Heart left ventricle (tissue), 16 donors: ENCODE results near the gene SRP54. TPM values are rescaled to one million over a fixed set of nuclear protein-coding genes. Genes with fewer than 3 reads are reported as not detected.
"Not testable (repeated sequence)": the region's sequence is repeated elsewhere in the genome, so short reads cannot be mapped to it uniquely, and the experiment has no call there.

Experiments used
- ATAC-seq, 4 donors: fragments of 200-7000 bp; cut with Tn5 transposase; one replicate each; pipeline ENCODE4 v1.9.1; 2020 to 2022; ENCODE audit warnings: moderate library complexity in 4 of 4, mild to moderate bottlenecking in 3 of 4, moderate number of reproducible peaks in 1 of 4
- DNase-seq, 5 donors: peaks; one replicate each; pipeline ENCODE4 v3.0.0-alpha.2; 2020
- H3K27ac ChIP-seq, 12 donors: fragments of 200-600 bp; sonication (generic) in 4 of 12; one replicate each; pipeline versions ENCODE4 v1.5.0 to v1.8.0; 2016 to 2022; ENCODE audit warnings: mild to moderate bottlenecking in 2 of 12
- H3K27me3 ChIP-seq, 9 donors: fragments of 200-600 bp; sonication (generic) in 2 of 9; one replicate each; pipeline versions ENCODE4 v1.5.1 to v1.8.0; 2016 to 2022; ENCODE audit warnings: mild to moderate bottlenecking in 3 of 9
- H3K36me3 ChIP-seq, 9 donors: fragments of 200-600 bp; sonication (generic) in 2 of 9; one replicate each; pipeline versions ENCODE4 v1.5.0 to v1.8.0; 2018 to 2022; ENCODE audit warnings: mild to moderate bottlenecking in 2 of 9
- H3K4me1 ChIP-seq, 12 donors: fragments of 200-600 bp; sonication (generic) in 4 of 12; one replicate each; pipeline versions ENCODE4 v1.5.0 to v1.8.0; 2016 to 2022; ENCODE audit warnings: mild to moderate bottlenecking in 3 of 12
- H3K4me3 ChIP-seq, 12 donors: fragments of 200-600 bp; sonication (generic) in 4 of 12; one replicate each; pipeline versions ENCODE4 v1.5.0 to v1.8.0; 2017 to 2022; ENCODE audit warnings: mild to moderate bottlenecking in 9 of 12, moderate library complexity in 4 of 12
- H3K9me3 ChIP-seq, 12 donors: fragments of 200-600 bp; sonication (generic) in 4 of 12; one replicate each; pipeline versions ENCODE4 v1.5.0 to v1.8.0; 2016 to 2022; ENCODE audit warnings: mild to moderate bottlenecking in 1 of 12
- POLR2A ChIP-seq, 2 donors: fragments of 450-650 bp; IDR thresholded peaks; one replicate each; pipeline ENCODE4 v1.6.1; 2017; ENCODE audit warnings: antibody characterized with exemption in 2 of 2, mild to moderate bottlenecking in 2 of 2, moderate library complexity in 2 of 2
- WGBS, 4 donors: extraction: QIAGEN DNeasy Blood & Tissue Kit in 2 of 4; methylation state at CpG; one replicate each; pipeline versions ENCODE4 v1.1.5 to v1.1.7; 2013 to 2018; 5-methylcytosine and 5-hydroxymethylcytosine counted together
- intact Hi-C, 10 donors: fragments of 100-400 bp; cut with DNase I; formaldehyde crosslinking; loops; one replicate each; pipeline versions ENCODE4 v1.11.1 to v1.14.2; 2022
- polyA plus RNA-seq, 2 donors: library from polyadenylated mRNA; stranded (reverse); fragments of 200-250 nt; gene quantifications; one replicate each; pipeline ENCODE4 v1.2.3, GENCODE V29; 2013
- total RNA-seq, 9 donors: library from RNA; depleted of rRNA in 2 of 9; stranded (reverse); fragments of >200 nt in 2 of 9; fragmentation: NEBNext Ultra II Directional in 3 of 9; extraction: Animal tissue kit (Norgen Biotek cat#: 25700) in 3 of 9; gene quantifications; one replicate each; pipeline versions ENCODE4 v1.1.0 to v1.2.4, GENCODE V29; 2016 to 2023
- TF ChIP-seq, protein P1 (sequence below), 12 donors: fragments of 200-600 bp; sonication (generic) in 4 of 12; IDR thresholded peaks; one replicate each; pipeline versions ENCODE4 v1.5.0 to v1.8.0; 2018 to 2022; ENCODE audit warnings: antibody characterized with exemption in 12 of 12, mild to moderate bottlenecking in 5 of 12
- donor health status: ischemic (EF 13 %, LVEDD 7.1; RV severe dilation, severe dysfunction).
- donor health status: healthy with polysubstance abuse.
- donor health status: DM: no; HTN: yes; CAD: no.
- donor health status: DM: no; HTN: no; CAD: no.
- donor health status: ischemic (EF 25% LVEDD 6.9; RV normal size, moderate dysfunction).
- donor health status: ischemic (EF 25% LVEDD 5.7; RV mildly dilated, moderate dysfunction).
- donor health status: healthy.
- donor health status: DM: yes; HTN: yes; CAD: no.
- donor health status: ischemic (EF 35%, LVEDD 5.7; RV mildly dilated, moderate dysfunction).
- donor health status: nonischemic (EF 11% LVEDD 7.7; RV severe dilation, severe dysfunction).
- donor health status: DM: yes; HTN: yes; CAD: no.
- donor health status: PGD.
- donor health status: ischemic (EF 29% LVEDD 5.4; RV normal size, mild dysfunction).
- donor health status: nonischemic (EF 23%, LVEDD 6.1; RV moderate dilation, normal function).

SRP54 gene
- total and polyA plus RNA-seq, 11 donors, result 16.0 to 53.3 (median 34.0) TPM

- Histone ChIP-seq H3K27ac (peak overlapping the region in 1 of 12 donors; percentile 32), H3K36me3 (peaks cover 0 to 83% (median 52%) of the 10 kb centered on the region in 9 donors), H3K4me1 (peaks cover 0 to 34% (median 21%) of the 10 kb centered on the region in 12 donors), H3K27me3 (no peaks in the 10 kb centered on the region), H3K9me3 (no peaks in the 10 kb centered on the region), H3K4me3 (no peak overlapping the region)
- WGBS, 4 donors, result 70 to 89% (median 82%) methylated on average over 2 of the region's 2 CpGs
- DNase-seq (no peak), ATAC-seq (no peak)
- TF ChIP-seq, protein P1, sequence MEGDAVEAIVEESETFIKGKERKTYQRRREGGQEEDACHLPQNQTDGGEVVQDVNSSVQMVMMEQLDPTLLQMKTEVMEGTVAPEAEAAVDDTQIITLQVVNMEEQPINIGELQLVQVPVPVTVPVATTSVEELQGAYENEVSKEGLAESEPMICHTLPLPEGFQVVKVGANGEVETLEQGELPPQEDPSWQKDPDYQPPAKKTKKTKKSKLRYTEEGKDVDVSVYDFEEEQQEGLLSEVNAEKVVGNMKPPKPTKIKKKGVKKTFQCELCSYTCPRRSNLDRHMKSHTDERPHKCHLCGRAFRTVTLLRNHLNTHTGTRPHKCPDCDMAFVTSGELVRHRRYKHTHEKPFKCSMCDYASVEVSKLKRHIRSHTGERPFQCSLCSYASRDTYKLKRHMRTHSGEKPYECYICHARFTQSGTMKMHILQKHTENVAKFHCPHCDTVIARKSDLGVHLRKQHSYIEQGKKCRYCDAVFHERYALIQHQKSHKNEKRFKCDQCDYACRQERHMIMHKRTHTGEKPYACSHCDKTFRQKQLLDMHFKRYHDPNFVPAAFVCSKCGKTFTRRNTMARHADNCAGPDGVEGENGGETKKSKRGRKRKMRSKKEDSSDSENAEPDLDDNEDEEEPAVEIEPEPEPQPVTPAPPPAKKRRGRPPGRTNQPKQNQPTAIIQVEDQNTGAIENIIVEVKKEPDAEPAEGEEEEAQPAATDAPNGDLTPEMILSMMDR (IDR thresholded peaks at IDR 0.05), result no peak
- no peak for TF ChIP-seq POLR2A (IDR thresholded peaks at IDR 0.05)
- intact Hi-C loops, result no loop called here
These were observed 69.8 kb downstream of the SRP54 start for GRCh38 chr14:35052637-35053036.

GRCh38 chr14:35061113-35061791 lies 78.5 kb downstream of the SRP54 start:
- peak overlapping the region in 11 of 12 donors; percentile 20 to 81 (median 68) for H3K27ac ChIP-seq
- H3K27me3 ChIP-seq, H3K9me3 ChIP-seq, H3K4me3 ChIP-seq, intact Hi-C loops: not testable (repeated sequence)
- ATAC-seq (peak; percentile 92 to 98 (median 96)), DNase-seq (peak in 4 of 5 donors; percentile 68 to 80 (median 70))
- H3K4me1 ChIP-seq, result peaks cover 5 to 26% (median 15%) of the 10 kb centered on the region in 12 donors
- 31 to 48% (median 40%) methylated on average over 1 of the region's 1 CpG for WGBS, 4 donors
- H3K36me3 ChIP-seq, result peaks cover 0 to 71% (median 37%) of the 10 kb centered on the region in 9 donors

DNA sequence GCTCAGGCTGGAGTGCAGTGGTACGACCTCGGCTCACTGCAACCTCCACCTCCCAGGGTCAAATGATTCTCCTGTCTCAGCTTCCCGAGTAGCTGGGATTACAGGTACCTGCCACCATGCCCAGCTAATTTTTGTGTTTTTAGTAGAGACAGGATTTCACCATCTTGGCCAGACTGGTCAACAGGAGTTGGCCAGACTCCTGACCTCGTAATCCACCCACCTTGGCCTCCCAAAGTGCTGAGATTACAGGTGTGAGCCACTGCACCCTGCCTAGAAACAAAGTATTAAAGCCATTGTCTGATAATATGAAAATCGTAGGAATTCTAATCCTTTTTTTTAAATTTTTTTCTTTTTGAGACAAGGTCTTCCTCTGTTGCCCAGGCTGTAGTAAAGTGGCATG lies 82.9 kb downstream of the SRP54 start:
- H3K27me3 ChIP-seq, H3K4me3 ChIP-seq, H3K27ac ChIP-seq, H3K9me3 ChIP-seq, intact Hi-C loops, ATAC-seq, DNase-seq: not testable (repeated sequence)
- WGBS, 4 donors, result 92 to 95% (median 94%) methylated on average over 5 of the region's 5 CpGs
- Histone ChIP-seq H3K4me1 (peaks cover 3 to 17% (median 10%) of the 10 kb centered on the region in 12 donors), H3K36me3 (peaks cover 0 to 64% (median 38%) of the 10 kb centered on the region in 9 donors)

- no peak overlapping the region for H3K4me3 ChIP-seq
- intact Hi-C loops, result no loop called here
- no peak for TF ChIP-seq POLR2A (IDR thresholded peaks at IDR 0.05)
- TF ChIP-seq, protein P1 (IDR thresholded peaks at IDR 0.05), result no peak
- DNase-seq (no peak), ATAC-seq (no peak)
- WGBS, 4 donors, result 93 to 96% (median 95%) methylated on average over 4 of the region's 4 CpGs
- H3K9me3 ChIP-seq, result no peaks in the 10 kb centered on the region
- H3K27me3 ChIP-seq, result no peaks in the 10 kb centered on the region
- no peak overlapping the region for H3K27ac ChIP-seq
- H3K36me3 ChIP-seq, result peaks cover 0 to 76% (median 59%) of the 10 kb centered on the region in 9 donors
- H3K4me1 ChIP-seq, result peaks cover 0 to 2% (median 0%) of the 10 kb centered on the region in 12 donors
These were observed 85.6 kb downstream of the SRP54 start for GRCh38 chr14:35068238-35069012.

DNA sequence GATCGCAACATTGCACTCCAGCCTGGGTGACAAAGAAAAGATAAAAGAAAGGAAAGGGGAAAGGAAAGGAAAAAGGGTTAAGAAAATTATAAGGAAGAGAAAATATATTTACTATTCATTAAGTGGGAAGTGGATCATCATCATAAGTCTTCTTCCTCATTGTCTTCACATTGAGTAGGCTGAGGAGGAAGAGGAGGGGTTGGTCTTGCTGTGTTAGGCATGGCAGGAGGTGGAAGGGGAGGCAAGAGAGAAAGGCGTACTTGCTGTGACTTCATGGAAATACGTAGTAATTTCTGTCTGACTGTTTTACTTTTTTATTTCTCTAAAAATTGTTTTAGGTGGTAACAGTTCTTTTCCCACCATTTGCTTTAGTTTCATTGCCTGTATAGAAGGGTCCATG lies 89.4 kb downstream of the SRP54 start:
- no peaks in the 10 kb centered on the region for H3K9me3 ChIP-seq
- H3K27ac ChIP-seq, result no peak overlapping the region
- DNase-seq (no peak), ATAC-seq (no peak)
- peaks cover 0 to 4% (median 0%) of the 10 kb centered on the region in 12 donors for H3K4me1 ChIP-seq
- no peak overlapping the region for H3K4me3 ChIP-seq
- no peaks in the 10 kb centered on the region for H3K27me3 ChIP-seq
- TF ChIP-seq POLR2A (IDR thresholded peaks at IDR 0.05), result no peak
- TF ChIP-seq, protein P1 (IDR thresholded peaks at IDR 0.05), result no peak
- intact Hi-C loops, result no loop called here
- H3K36me3 ChIP-seq, result peaks cover 0 to 87% (median 70%) of the 10 kb centered on the region in 9 donors
- WGBS, 4 donors, result 92 to 97% (median 96%) methylated on average over 3 of the region's 3 CpGs
